ENCODE data around the gene MAPK9.

- TF ChIP-seq CTCF (IDR thresholded peaks at IDR 0.05) = no peak
- TF ChIP-seq POLR2AphosphoS5 (IDR thresholded peaks at IDR 0.05) = no peak
- no peak for TF ChIP-seq POLR2A (IDR thresholded peaks at IDR 0.05)
- TF ChIP-seq EP300 (IDR thresholded peaks at IDR 0.05) = no peak
Observed at GRCh38 chr5:180253036-180253824, 38.7 kb downstream of the MAPK9 start.

Measured in suprapubic skin (tissue), 4 donors.